Hepatocyte (in vitro differentiated cells): ENCODE data around the gene FAM193B. TPM values are rescaled to one million over a fixed set of nuclear protein-coding genes. Genes with fewer than 3 reads are reported as not detected.

ENCODE experiments used
- DNase-seq: peaks from one replicate; pipeline ENCODE4 v3.0.0-alpha.2; 2016; ENCODE audit warnings: low spot score
- H2AFZ ChIP-seq: fragments of 200-600 bp; sonication (generic); 2 replicates; pipeline ENCODE4 v1.6.0; 2016; ENCODE audit warnings: antibody characterized with exemption, mild to moderate bottlenecking
- H3K27ac ChIP-seq: fragments of 200-600 bp; sonication (generic); 2 replicates; pipeline ENCODE4 v1.5.1; 2016; ENCODE audit warnings: mild to moderate bottlenecking
- H3K27me3 ChIP-seq: fragments of 200-600 bp; sonication (generic); 2 replicates; pipeline ENCODE4 v1.6.1; 2016
- H3K36me3 ChIP-seq: fragments of 200-600 bp; sonication (generic); replicated peaks from 2 replicates; pipeline ENCODE4 v1.5.1; 2016; ENCODE audit warnings: low read depth; ENCODE audit not compliant: insufficient read depth
- H3K4me1 ChIP-seq: fragments of 200-600 bp; sonication (generic); 2 replicates; pipeline ENCODE4 v1.5.1; 2016; ENCODE audit warnings: mild to moderate bottlenecking, moderate library complexity; ENCODE audit not compliant: insufficient read depth
- H3K4me2 ChIP-seq: fragments of 200-600 bp; sonication (generic); 2 replicates; pipeline ENCODE4 v1.6.0; 2016
- H3K4me3 ChIP-seq: fragments of 200-600 bp; sonication (generic); 2 replicates; pipeline ENCODE4 v1.5.1; 2016; ENCODE audit warnings: mild to moderate bottlenecking
- H3K79me2 ChIP-seq: fragments of 200-600 bp; sonication (generic); 2 replicates; pipeline ENCODE4 v1.6.0; 2017; ENCODE audit warnings: mild to moderate bottlenecking
- H3K9me2 ChIP-seq: fragments of 200-600 bp; sonication (generic); replicated peaks from 2 replicates; pipeline ENCODE4 v1.6.0; 2017; ENCODE audit warnings: mild to moderate bottlenecking; ENCODE audit not compliant: insufficient read depth
- H3K9me3 ChIP-seq: fragments of 200-600 bp; sonication (generic); 2 replicates; pipeline ENCODE4 v1.5.1; 2016; ENCODE audit warnings: low read depth, mild to moderate bottlenecking
- H4K20me1 ChIP-seq: fragments of 200-600 bp; sonication (generic); 2 replicates; pipeline ENCODE4 v1.6.0; 2016; ENCODE audit warnings: mild to moderate bottlenecking; ENCODE audit not compliant: insufficient read depth, poor library complexity, severe bottlenecking
- EZH2 ChIP-seq: fragments of 200-600 bp; sonication (generic); IDR thresholded peaks from 2 replicates; pipeline ENCODE4 v1.6.1; 2016; ENCODE audit warnings: antibody characterized with exemption, mild to moderate bottlenecking, borderline replicate concordance
- EZH2phosphoT487 ChIP-seq: fragments of 200-600 bp; sonication (generic); IDR thresholded peaks from one replicate; pipeline ENCODE4 v1.6.1; 2018; ENCODE audit warnings: antibody characterized with exemption, mild to moderate bottlenecking, low read depth, moderate library complexity; ENCODE audit not compliant: unreplicated experiment, severe bottlenecking
- WGBS: methylation state at CpG from one replicate; pipeline ENCODE4 v1.1.6; 2016; ENCODE audit warnings: low lambda C conversion rate; ENCODE audit errors: missing lambda C conversion rate; 5-methylcytosine and 5-hydroxymethylcytosine counted together
- polyA plus RNA-seq: library from polyadenylated mRNA; unstranded; fragments of >200 nt; fragmentation: Nextera tagmentation; extraction: Ambion mirVana; gene quantifications from 2 replicates; pipeline ENCODE4 v1.2.1, GENCODE V29; 2016
- total RNA-seq: library from RNA; depleted of rRNA; stranded (reverse); fragments of >200 nt; gene quantifications from 2 replicates; pipeline ENCODE4 v1.2.3, GENCODE V29; 2014
- TF ChIP-seq, protein P1 (sequence below): fragments of 200-600 bp; sonication (generic); IDR thresholded peaks from 2 replicates; pipeline ENCODE4 v1.5.1; 2016; ENCODE audit warnings: antibody characterized with exemption, mild to moderate bottlenecking; ENCODE audit not compliant: poor library complexity

FAM193B gene
- total and polyA plus RNA-seq, 2 experiments from 2014 or later, result 67.6 to 76.1 TPM

DNA sequence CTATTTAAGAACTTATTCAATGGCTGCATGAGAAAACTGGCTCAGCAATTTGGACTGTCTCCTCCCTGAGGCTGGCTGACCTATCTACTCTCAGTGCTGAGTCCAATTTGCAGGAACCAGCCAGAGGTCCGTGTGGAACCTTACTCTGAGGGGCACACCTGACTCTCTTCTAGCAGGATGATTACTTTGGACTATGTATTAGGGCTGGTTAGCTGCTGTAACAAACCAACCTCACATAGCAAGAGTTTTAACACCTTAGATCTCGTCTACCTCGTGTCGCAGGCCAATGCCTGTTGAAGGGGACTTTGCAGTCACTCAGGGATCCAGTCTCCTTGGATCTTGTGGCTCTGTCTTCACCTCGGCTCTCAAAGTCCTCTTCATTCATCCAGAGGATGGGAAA lies 3.4 kb upstream of the FAM193B start:
- TF ChIP-seq, protein P1, sequence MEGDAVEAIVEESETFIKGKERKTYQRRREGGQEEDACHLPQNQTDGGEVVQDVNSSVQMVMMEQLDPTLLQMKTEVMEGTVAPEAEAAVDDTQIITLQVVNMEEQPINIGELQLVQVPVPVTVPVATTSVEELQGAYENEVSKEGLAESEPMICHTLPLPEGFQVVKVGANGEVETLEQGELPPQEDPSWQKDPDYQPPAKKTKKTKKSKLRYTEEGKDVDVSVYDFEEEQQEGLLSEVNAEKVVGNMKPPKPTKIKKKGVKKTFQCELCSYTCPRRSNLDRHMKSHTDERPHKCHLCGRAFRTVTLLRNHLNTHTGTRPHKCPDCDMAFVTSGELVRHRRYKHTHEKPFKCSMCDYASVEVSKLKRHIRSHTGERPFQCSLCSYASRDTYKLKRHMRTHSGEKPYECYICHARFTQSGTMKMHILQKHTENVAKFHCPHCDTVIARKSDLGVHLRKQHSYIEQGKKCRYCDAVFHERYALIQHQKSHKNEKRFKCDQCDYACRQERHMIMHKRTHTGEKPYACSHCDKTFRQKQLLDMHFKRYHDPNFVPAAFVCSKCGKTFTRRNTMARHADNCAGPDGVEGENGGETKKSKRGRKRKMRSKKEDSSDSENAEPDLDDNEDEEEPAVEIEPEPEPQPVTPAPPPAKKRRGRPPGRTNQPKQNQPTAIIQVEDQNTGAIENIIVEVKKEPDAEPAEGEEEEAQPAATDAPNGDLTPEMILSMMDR, result no peak
- no peak for TF ChIP-seq EZH2
- no peak for TF ChIP-seq EZH2phosphoT487
- Histone ChIP-seq H3K36me3 (no peaks in the 10 kb centered on the region), H3K27me3 (no peaks in the 10 kb centered on the region), H3K4me1 (peaks cover 19% of the 10 kb centered on the region), H2AFZ (no peak overlapping the region), H3K27ac (peak overlapping the region; percentile 88), H3K9me3 (no peaks in the 10 kb centered on the region), H3K79me2 (peaks cover 16% of the 10 kb centered on the region), H3K9me2 (no peaks in the 10 kb centered on the region), H3K4me3 (no peak overlapping the region), H4K20me1 (peaks cover 10% of the 10 kb centered on the region), H3K4me2 (no peak overlapping the region)
- DNase-seq, result no peak
- WGBS, result 87% methylated on average over 5 of the region's 5 CpGs

DNA sequence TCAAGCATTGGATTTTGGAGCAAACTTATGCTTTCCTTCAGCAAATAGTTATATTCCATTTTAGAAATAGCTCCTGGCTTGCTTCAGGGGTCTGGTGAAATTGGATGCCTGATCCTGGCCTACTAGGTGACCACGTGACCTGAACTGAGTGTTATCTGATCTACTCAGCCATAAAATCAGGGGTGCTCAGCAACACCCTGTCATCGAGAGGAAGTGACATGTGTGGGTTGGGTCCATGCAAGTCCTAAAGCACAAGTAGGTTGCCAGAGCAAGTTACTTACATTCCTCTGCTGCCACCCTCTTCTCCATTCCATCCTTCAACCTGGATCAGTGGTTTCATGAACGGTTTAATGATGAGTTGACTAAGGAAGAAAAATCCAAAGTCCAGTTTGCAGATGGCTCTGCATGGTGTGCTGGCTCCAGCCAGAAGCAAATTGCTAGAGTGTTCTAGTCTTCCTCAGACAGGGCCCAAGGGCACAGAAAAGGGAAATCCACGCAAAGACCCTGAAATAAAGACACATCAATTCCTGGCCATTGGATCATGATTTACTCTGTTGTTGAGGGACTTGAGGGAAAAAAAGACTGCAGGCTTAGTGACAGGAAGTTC lies 2.8 kb upstream of the FAM193B start:
- Histone ChIP-seq H3K9me3 (no peaks in the 10 kb centered on the region), H2AFZ (no peak overlapping the region), H3K9me2 (no peaks in the 10 kb centered on the region), H3K27ac (peak overlapping the region; percentile 88), H3K4me3 (no peak overlapping the region), H4K20me1 (peaks cover 16% of the 10 kb centered on the region), H3K4me1 (peaks cover 25% of the 10 kb centered on the region), H3K4me2 (no peak overlapping the region), H3K36me3 (peaks cover 2% of the 10 kb centered on the region), H3K79me2 (peaks cover 23% of the 10 kb centered on the region), H3K27me3 (no peaks in the 10 kb centered on the region)
- TF ChIP-seq, protein P1, result no peak
- TF ChIP-seq EZH2phosphoT487 (no peak), EZH2 (no peak)
- peak; percentile 73 for DNase-seq
- WGBS, result 41% methylated on average over 4 of the region's 4 CpGs

DNA sequence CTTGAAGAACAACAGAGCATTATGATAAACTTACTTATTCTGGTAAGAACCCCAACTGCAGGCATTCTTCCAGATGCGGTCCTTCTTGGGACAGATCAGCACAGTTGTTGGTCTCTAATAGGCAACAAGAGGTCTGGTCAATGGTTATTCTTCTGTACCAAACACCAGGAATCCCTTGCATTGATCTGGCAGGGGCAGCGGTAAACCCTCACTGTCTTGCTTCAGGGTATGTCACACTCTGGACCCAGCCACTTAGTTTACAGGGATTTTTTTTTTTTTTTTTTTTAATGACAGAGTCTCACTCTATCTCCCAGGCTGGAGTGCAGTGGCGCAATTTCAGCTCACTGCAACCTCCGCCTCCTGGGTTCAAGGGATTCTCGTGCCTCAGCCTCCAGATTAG lies 1.3 kb upstream of the FAM193B start:
- H3K4me3 ChIP-seq, result no peak overlapping the region
- H2AFZ ChIP-seq, result no peak overlapping the region
- H4K20me1 ChIP-seq, result peaks cover 30% of the 10 kb centered on the region
- H3K79me2 ChIP-seq, result peaks cover 38% of the 10 kb centered on the region
- H3K27ac ChIP-seq, result no peak overlapping the region
- H3K4me1 ChIP-seq, result peaks cover 25% of the 10 kb centered on the region
- no peaks in the 10 kb centered on the region for H3K9me2 ChIP-seq
- H3K9me3 ChIP-seq, result no peaks in the 10 kb centered on the region
- no peak for DNase-seq
- H3K36me3 ChIP-seq, result peaks cover 5% of the 10 kb centered on the region
- 90% methylated on average over 5 of the region's 5 CpGs for WGBS
- TF ChIP-seq EZH2, result no peak
- TF ChIP-seq, protein P1, result no peak
- TF ChIP-seq EZH2phosphoT487, result no peak
- no peaks in the 10 kb centered on the region for H3K27me3 ChIP-seq
- no peak overlapping the region for H3K4me2 ChIP-seq
